Stomach (tissue), 9 donors: Measurements from ENCODE around the gene BTBD9. TPM values are rescaled to one million over a fixed set of nuclear protein-coding genes. Genes with fewer than 3 reads are reported as not detected.

Source experiments
- DNase-seq, 2 donors: peaks; one replicate each; pipeline versions ENCODE4 v3.0.0 to v3.0.0-alpha.2; 2013 to 2019
- H3K27ac ChIP-seq, 5 donors: fragments of 200-600 bp in 4 of 5; sonication (generic) in 4 of 5; one replicate each; pipeline ENCODE4 v1.5.1; 2013 to 2019; ENCODE audit warnings: mild to moderate bottlenecking in 1 of 5, moderate library complexity in 1 of 5
- H3K27me3 ChIP-seq, 3 donors: fragments of 200-600 bp; sonication (generic); one replicate each; pipeline ENCODE4 v1.5.1; 2017 to 2019; ENCODE audit warnings: mixed run types in 1 of 3
- H3K36me3 ChIP-seq, 4 donors: fragments of 200-600 bp; sonication (generic); 1 replicate in 3 of 4; 2 replicates in 1 of 4; pipeline ENCODE4 v1.5.1; 2016 to 2019
- H3K4me1 ChIP-seq, 4 donors: fragments of 200-600 bp; sonication (generic); one replicate each; pipeline ENCODE4 v1.5.1; 2016 to 2019
- H3K4me3 ChIP-seq, 4 donors: fragments of 200-600 bp; sonication (generic) in 3 of 4; one replicate each; pipeline ENCODE4 v1.5.1; 2016 to 2019; ENCODE audit warnings: mild to moderate bottlenecking in 1 of 4
- H3K9me3 ChIP-seq, 4 donors: fragments of 200-600 bp; sonication (generic); one replicate each; pipeline ENCODE4 v1.5.1; 2016 to 2019
- CTCF ChIP-seq, 7 experiments: fragments of 450-650 bp in 4 of 7; fragments of 200-600 bp in 3 of 7; sonication (generic) in 3 of 7; IDR thresholded peaks; one replicate each; pipeline ENCODE4 v1.5.1; 2016 to 2019; ENCODE audit warnings: antibody characterized with exemption in 7 of 7, control low read depth in 2 of 7, mild to moderate bottlenecking in 1 of 7
- EP300 ChIP-seq: sonication (generic); formaldehyde crosslinking; IDR thresholded peaks from one replicate; pipeline ENCODE4 v1.6.1; 2017; ENCODE audit warnings: antibody characterized with exemption
- POLR2A ChIP-seq, 4 donors: fragments of 450-650 bp; IDR thresholded peaks; one replicate each; pipeline ENCODE4 v1.6.1; 2016; ENCODE audit warnings: antibody characterized with exemption in 4 of 4, control low read depth in 2 of 4, mild to moderate bottlenecking in 1 of 4, moderate library complexity in 1 of 4
- POLR2AphosphoS5 ChIP-seq, 3 donors: sonication (generic); formaldehyde crosslinking; IDR thresholded peaks; one replicate each; pipeline ENCODE4 v1.6.1; 2016; ENCODE audit warnings: antibody characterized with exemption in 3 of 3
- WGBS, 5 donors: extraction: QIAGEN DNeasy Blood & Tissue Kit in 3 of 5; methylation state at CpG; one replicate each; pipeline versions ENCODE4 v1.1.5 to v1.1.7; 2013 to 2018; 5-methylcytosine and 5-hydroxymethylcytosine counted together
- intact Hi-C: fragments of 100-400 bp; cut with DNase I; formaldehyde crosslinking; loops from one replicate; pipeline ENCODE4 v1.15.1; 2023; ENCODE audit warnings: low total_unique reads
- polyA plus RNA-seq, 3 donors: library from polyadenylated mRNA; stranded (reverse); fragments of 200-250 nt; gene quantifications; one replicate each; pipeline ENCODE4 v1.2.3, GENCODE V29; 2013
- total RNA-seq, 5 donors: library from RNA; depleted of rRNA; stranded (reverse); fragments of >200 nt; gene quantifications; one replicate each; pipeline versions ENCODE4 v1.1.0 to v1.2.3, GENCODE V29; 2014 to 2016
- donor health status: healthy with polysubstance abuse.
- donor health status: Bipolar disorder and iron deficiency.
- donor health status: healthy.

The BTBD9 gene
- total and polyA plus RNA-seq, 8 donors, result 1.4 to 90.2 (median 6.8) TPM

- Histone ChIP-seq H3K4me3 (no peak overlapping the region), H3K27ac (no peak overlapping the region), H3K36me3 (peaks cover 0 to 25% (median 13%) of the 10 kb centered on the region in 4 donors), H3K9me3 (no peaks in the 10 kb centered on the region), H3K27me3 (no peaks in the 10 kb centered on the region), H3K4me1 (peaks cover 0 to 13% (median 3%) of the 10 kb centered on the region in 4 donors)
- WGBS, 5 donors, result 89 to 96% (median 90%) methylated on average over 2 of the region's 2 CpGs
- DNase-seq, result no peak
- intact Hi-C loops, result no loop called here
- TF ChIP-seq POLR2AphosphoS5 (IDR thresholded peaks at IDR 0.05), result no peak
- no peak for TF ChIP-seq EP300
- TF ChIP-seq POLR2A (IDR thresholded peaks at IDR 0.05), result no peak
- TF ChIP-seq CTCF (IDR thresholded peaks at IDR 0.05), result no peak
Observed at GRCh38 chr6:38178584-38178886, 461.2 kb downstream of the BTBD9 start.

GRCh38 chr6:38177882-38178583 is 461.7 kb downstream of the BTBD9 start:
- Histone ChIP-seq H3K36me3 (peaks cover 0 to 30% (median 16%) of the 10 kb centered on the region in 4 donors), H3K27ac (no peak overlapping the region), H3K27me3 (no peaks in the 10 kb centered on the region), H3K4me3 (no peak overlapping the region), H3K9me3 (no peaks in the 10 kb centered on the region), H3K4me1 (peaks cover 0 to 13% (median 3%) of the 10 kb centered on the region in 4 donors)
- intact Hi-C loops, result no loop called here
- 83 to 94% (median 89%) methylated on average over 14 of the region's 14 CpGs for WGBS, 5 donors
- no peak for TF ChIP-seq POLR2AphosphoS5 (IDR thresholded peaks at IDR 0.05)
- no peak for DNase-seq

- no peak overlapping the region for H3K27ac ChIP-seq
- no peaks in the 10 kb centered on the region for H3K9me3 ChIP-seq
- intact Hi-C loops, result no loop called here
- 41 to 64% (median 47%) methylated on average over 31 to 32 of the region's 32 CpGs for WGBS, 5 donors
- H3K4me3 ChIP-seq, result no peak overlapping the region
- H3K4me1 ChIP-seq, result peaks cover 0 to 13% (median 3%) of the 10 kb centered on the region in 4 donors
- no peaks in the 10 kb centered on the region for H3K27me3 ChIP-seq
- DNase-seq, result peak in 1 of 2 donors; percentile 56
- H3K36me3 ChIP-seq, result peaks cover 0 to 30% (median 16%) of the 10 kb centered on the region in 4 donors
- TF ChIP-seq POLR2A (IDR thresholded peaks at IDR 0.05) (no peak), EP300 (no peak), CTCF (IDR thresholded peaks at IDR 0.05) (no peak), POLR2AphosphoS5 (IDR thresholded peaks at IDR 0.05) (no peak)
Observed at GRCh38 chr6:38176797-38177751, 462.7 kb downstream of the BTBD9 start.

GRCh38 chr6:38175786-38176185 is 463.9 kb downstream of the BTBD9 start:
- TF ChIP-seq CTCF (IDR thresholded peaks at IDR 0.05) (no peak), POLR2AphosphoS5 (IDR thresholded peaks at IDR 0.05) (no peak), EP300 (no peak), POLR2A (IDR thresholded peaks at IDR 0.05) (no peak)
- Histone ChIP-seq H3K9me3 (no peaks in the 10 kb centered on the region), H3K27ac (no peak overlapping the region), H3K36me3 (peaks cover 0 to 30% (median 16%) of the 10 kb centered on the region in 4 donors), H3K4me1 (peaks cover 0 to 13% (median 3%) of the 10 kb centered on the region in 4 donors), H3K4me3 (no peak overlapping the region), H3K27me3 (no peaks in the 10 kb centered on the region)
- 91 to 97% (median 93%) methylated on average over 11 of the region's 11 CpGs for WGBS, 5 donors
- DNase-seq, result no peak
- intact Hi-C loops, result no loop called here
